Measurements from ENCODE around the gene ALDH1B1.
A peak's percentile ranks its signal among the peaks of the same experiment; 100 is the strongest.

Gene ALDH1B1

GRCh38 chr9:38392235-38393127 is at the start of gene ALDH1B1:
Gene ALDH1B1 (plus strand): TSS chr9:38392702. CDS start chr9:38395749, 3,047 bp downstream.
- intact Hi-C loops (cut with DNase I) = loop anchor here (10.0 kb wide), 1 partner anchor 478 kb away; no protein-coding TSS in a partner anchor
- peak; percentile 59 to 96 (median 76) for DNase-seq

- DNase-seq = no peak
- intact Hi-C loops (cut with DNase I) = no loop called here
These were observed 49.5 kb upstream of the ALDH1B1 start for GRCh38 chr9:38343037-38343436.

GRCh38 chr9:38343552-38343951 is 49.0 kb upstream of the ALDH1B1 start:
- no peak for DNase-seq
- intact Hi-C loops (cut with DNase I) = no loop called here

- intact Hi-C loops (cut with DNase I) = loop anchor here (5.0 kb wide), 1 partner anchor 202 kb away; no protein-coding TSS in a partner anchor
- no peak for DNase-seq
These were observed 47.8 kb upstream of the ALDH1B1 start for GRCh38 chr9:38344566-38345324.

GRCh38 chr9:38345851-38346755 is 46.4 kb upstream of the ALDH1B1 start:
- intact Hi-C loops (cut with DNase I) = loop anchor here (5.0 kb wide), 1 partner anchor 204 kb away; no protein-coding TSS in a partner anchor
- DNase-seq = no peak

- intact Hi-C loops (cut with DNase I) = loop anchor here (5.0 kb wide), 1 partner anchor 205 kb away; no protein-coding TSS in a partner anchor
- DNase-seq = peak in 1 of 10 donors; percentile 32
These were observed 45.7 kb upstream of the ALDH1B1 start for GRCh38 chr9:38346811-38347210.

- no peak for DNase-seq
These were observed 45.2 kb upstream of the ALDH1B1 start for GRCh38 chr9:38347271-38347671.

GRCh38 chr9:38347946-38348345 is 44.6 kb upstream of the ALDH1B1 start:
- intact Hi-C loops (cut with DNase I) = loop anchor here (5.0 kb wide), 1 partner anchor 206 kb away; no protein-coding TSS in a partner anchor
- peak in 1 of 10 donors; percentile 62 for DNase-seq

More at GRCh38 chr9:38347271-38347671, 45.2 kb upstream of the ALDH1B1 start:
- intact Hi-C loops (cut with DNase I) = loop anchor here (5.0 kb wide), 1 partner anchor 205 kb away; no protein-coding TSS in a partner anchor

GRCh38 chr9:38350529-38350928 is 42.0 kb upstream of the ALDH1B1 start:
- no peak for DNase-seq
- intact Hi-C loops (cut with DNase I) = no loop called here

GRCh38 chr9:38352530-38353328 is 39.8 kb upstream of the ALDH1B1 start:
- peak in 4 of 10 donors; percentile 27 to 88 (median 65) for DNase-seq
- intact Hi-C loops (cut with DNase I) = no loop called here

- no peak for DNase-seq
- intact Hi-C loops (cut with DNase I) = no loop called here
These were observed 37.4 kb upstream of the ALDH1B1 start for GRCh38 chr9:38355115-38355514.

- no peak for DNase-seq
- intact Hi-C loops (cut with DNase I) = no loop called here
These were observed 36.9 kb upstream of the ALDH1B1 start for GRCh38 chr9:38355517-38356120.

- no peak for DNase-seq
- intact Hi-C loops (cut with DNase I) = no loop called here
These were observed 35.7 kb upstream of the ALDH1B1 start for GRCh38 chr9:38356851-38357250.

- DNase-seq = no peak
- intact Hi-C loops (cut with DNase I) = no loop called here
These were observed 35.0 kb upstream of the ALDH1B1 start for GRCh38 chr9:38357350-38358114.

GRCh38 chr9:38358390-38359296 is 33.9 kb upstream of the ALDH1B1 start:
- intact Hi-C loops (cut with DNase I) = no loop called here
- no peak for DNase-seq

- DNase-seq = no peak
- intact Hi-C loops (cut with DNase I) = no loop called here
These were observed 33.2 kb upstream of the ALDH1B1 start for GRCh38 chr9:38359297-38359653.
